Spleen (tissue), 11 donors: ENCODE measurements around the gene CIAO3. TPM values are rescaled to one million over a fixed set of nuclear protein-coding genes. Genes with fewer than 3 reads are reported as not detected.

ENCODE experiments used
- DNase-seq: peaks from one replicate; pipeline ENCODE4 v3.0.0-alpha.2; 2020
- H3K27ac ChIP-seq, 8 donors: fragments of 200-600 bp; sonication (generic) in 7 of 8; 1 replicate in 4 of 8; 2 replicates in 4 of 8; pipeline versions ENCODE4 v1.5.0 to v1.8.0; 2016 to 2021; ENCODE audit warnings: inconsistent platforms in 4 of 8, mild to moderate bottlenecking in 4 of 8, moderate library complexity in 1 of 8
- H3K27me3 ChIP-seq, 7 donors: fragments of 200-600 bp; sonication (generic) in 6 of 7; replicated peaks in 1 of 7; 1 replicate in 4 of 7; 2 replicates in 3 of 7; pipeline versions ENCODE4 v1.5.0 to v1.8.0; 2016 to 2021; ENCODE audit warnings: inconsistent platforms in 3 of 7, mild to moderate bottlenecking in 1 of 7
- H3K36me3 ChIP-seq, 6 donors: fragments of 200-600 bp; sonication (generic) in 5 of 6; 1 replicate in 4 of 6; 2 replicates in 2 of 6; pipeline versions ENCODE4 v1.5.0 to v1.8.0; 2016 to 2021; ENCODE audit warnings: inconsistent platforms in 2 of 6
- H3K4me1 ChIP-seq, 6 donors: fragments of 200-600 bp; sonication (generic) in 5 of 6; 1 replicate in 3 of 6; 2 replicates in 3 of 6; pipeline versions ENCODE4 v1.5.0 to v1.8.0; 2016 to 2021; ENCODE audit warnings: inconsistent platforms in 3 of 6
- H3K4me3 ChIP-seq, 8 donors: fragments of 200-600 bp; sonication (generic) in 7 of 8; 1 replicate in 4 of 8; 2 replicates in 4 of 8; pipeline versions ENCODE4 v1.5.0 to v1.8.0; 2016 to 2021; ENCODE audit warnings: inconsistent platforms in 4 of 8, mild to moderate bottlenecking in 4 of 8, moderate library complexity in 2 of 8
- H3K9me3 ChIP-seq, 8 donors: fragments of 200-600 bp; sonication (generic) in 7 of 8; 1 replicate in 4 of 8; 2 replicates in 4 of 8; pipeline versions ENCODE4 v1.5.0 to v1.8.0; 2016 to 2021; ENCODE audit warnings: inconsistent platforms in 4 of 8
- POLR2A ChIP-seq, 3 donors: fragments of 450-650 bp; IDR thresholded peaks; one replicate each; pipeline ENCODE4 v1.5.1; 2017; ENCODE audit warnings: antibody characterized with exemption in 3 of 3, mild to moderate bottlenecking in 1 of 3
- POLR2AphosphoS5 ChIP-seq, 3 donors: sonication (generic); formaldehyde crosslinking; IDR thresholded peaks; one replicate each; pipeline ENCODE4 v1.5.1; 2017; ENCODE audit warnings: antibody characterized with exemption in 3 of 3
- WGBS, 5 donors: extraction: QIAGEN DNeasy Blood & Tissue Kit in 3 of 5; methylation state at CpG; one replicate each; pipeline versions ENCODE4 v1.1.5 to v1.1.7; 2013 to 2018; 5-methylcytosine and 5-hydroxymethylcytosine counted together
- intact Hi-C: fragments of 100-400 bp; cut with DNase I; formaldehyde crosslinking; loops from one replicate; pipeline ENCODE4 v1.15.0; 2023; ENCODE audit warnings: low total_unique reads
- polyA plus RNA-seq, 3 donors: library from polyadenylated mRNA; stranded (reverse); fragments of 200-250 nt; gene quantifications; one replicate each; pipeline ENCODE4 v1.2.1, GENCODE V29; 2013
- total RNA-seq, 7 donors: library from RNA; depleted of rRNA in 3 of 7; stranded (reverse); fragments of >200 nt in 3 of 7; fragmentation: NEBNext Ultra II Directional in 4 of 7; extraction: Animal tissue kit (Norgen Biotek cat#: 25700) in 4 of 7; gene quantifications; one replicate each; pipeline versions ENCODE4 v1.1.0 to v1.2.1, GENCODE V29; 2016 to 2021
- TF ChIP-seq, protein P1 (sequence below), 11 experiments: fragments of 200-600 bp in 7 of 11; fragments of 450-650 bp in 4 of 11; sonication (generic) in 4 of 11; IDR thresholded peaks in 8 of 11; conservative IDR thresholded peaks in 3 of 11; 1 replicate in 7 of 11; 2 replicates in 4 of 11; pipeline versions ENCODE4 v1.4.0 to v1.8.0; 2016 to 2021; ENCODE audit warnings: antibody characterized with exemption in 11 of 11, inconsistent platforms in 4 of 11, mild to moderate bottlenecking in 1 of 11
- donor health status: healthy with polysubstance abuse.
- donor health status: DM: no; HTN: no; CAD: no; lungs with moderate emphysema.
- donor health status: DM: no; HTN: no; CAD: no.
- donor health status: Bipolar disorder and iron deficiency.
- donor health status: healthy.
- donor health status: DM: no; HTN: no; CAD: no.
- donor health status: DM: yes; HTN: yes; CAD: no.

The CIAO3 gene
- total and polyA plus RNA-seq, 10 donors, result 24.9 to 80.4 (median 39.4) TPM

DNA sequence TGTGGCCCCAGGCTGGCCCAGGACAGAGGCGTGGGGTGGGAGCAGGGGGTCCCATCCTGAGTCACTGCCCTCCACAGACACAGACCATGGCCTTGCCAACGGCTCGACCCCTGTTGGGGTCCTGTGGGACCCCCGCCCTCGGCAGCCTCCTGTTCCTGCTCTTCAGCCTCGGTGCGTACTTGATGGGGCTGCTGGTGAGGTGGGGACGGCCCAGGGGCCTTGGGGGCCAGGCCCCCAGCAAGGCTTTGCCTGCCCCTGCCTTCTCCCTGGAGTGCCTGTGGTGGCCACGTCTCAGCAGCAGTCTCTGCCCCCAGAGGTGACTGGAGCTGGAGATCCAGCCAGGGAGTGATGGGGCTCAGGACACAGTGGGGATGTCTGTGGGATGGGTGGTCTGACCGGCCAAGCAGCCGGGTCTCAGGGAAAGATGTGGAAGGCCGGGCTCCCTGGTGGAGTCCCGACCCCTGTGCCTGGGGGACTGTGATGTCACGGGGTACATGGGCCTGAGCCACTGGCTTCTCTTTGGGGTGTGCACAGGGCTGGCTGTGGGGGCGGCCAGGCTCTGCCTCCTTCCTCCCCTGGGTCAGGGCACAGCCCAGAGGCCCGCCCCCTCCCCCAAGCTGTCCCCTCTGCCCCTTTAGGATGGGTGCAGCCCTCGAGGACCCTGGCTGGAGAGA is 21.9 kb upstream of the CIAO3 start:
- no peak overlapping the region for H3K27ac ChIP-seq
- H3K4me1 ChIP-seq, result no peaks in the 10 kb centered on the region
- peaks cover 0 to 75% (median 14%) of the 10 kb centered on the region in 7 donors for H3K27me3 ChIP-seq
- no peaks in the 10 kb centered on the region for H3K36me3 ChIP-seq
- TF ChIP-seq POLR2AphosphoS5 (IDR thresholded peaks at IDR 0.05) (no peak), POLR2A (IDR thresholded peaks at IDR 0.05) (no peak)
- TF ChIP-seq, protein P1, sequence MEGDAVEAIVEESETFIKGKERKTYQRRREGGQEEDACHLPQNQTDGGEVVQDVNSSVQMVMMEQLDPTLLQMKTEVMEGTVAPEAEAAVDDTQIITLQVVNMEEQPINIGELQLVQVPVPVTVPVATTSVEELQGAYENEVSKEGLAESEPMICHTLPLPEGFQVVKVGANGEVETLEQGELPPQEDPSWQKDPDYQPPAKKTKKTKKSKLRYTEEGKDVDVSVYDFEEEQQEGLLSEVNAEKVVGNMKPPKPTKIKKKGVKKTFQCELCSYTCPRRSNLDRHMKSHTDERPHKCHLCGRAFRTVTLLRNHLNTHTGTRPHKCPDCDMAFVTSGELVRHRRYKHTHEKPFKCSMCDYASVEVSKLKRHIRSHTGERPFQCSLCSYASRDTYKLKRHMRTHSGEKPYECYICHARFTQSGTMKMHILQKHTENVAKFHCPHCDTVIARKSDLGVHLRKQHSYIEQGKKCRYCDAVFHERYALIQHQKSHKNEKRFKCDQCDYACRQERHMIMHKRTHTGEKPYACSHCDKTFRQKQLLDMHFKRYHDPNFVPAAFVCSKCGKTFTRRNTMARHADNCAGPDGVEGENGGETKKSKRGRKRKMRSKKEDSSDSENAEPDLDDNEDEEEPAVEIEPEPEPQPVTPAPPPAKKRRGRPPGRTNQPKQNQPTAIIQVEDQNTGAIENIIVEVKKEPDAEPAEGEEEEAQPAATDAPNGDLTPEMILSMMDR (IDR thresholded peaks at IDR 0.05 in 8 of 11, conservative IDR thresholded peaks at IDR 0.05 in 3 of 11), result no peak
- 67 to 83% (median 79%) methylated on average over 3 to 17 of the region's 17 CpGs for WGBS, 5 donors
- intact Hi-C loops, result no loop called here
- no peak for DNase-seq
- no peaks in the 10 kb centered on the region for H3K9me3 ChIP-seq
- H3K4me3 ChIP-seq, result no peak overlapping the region

DNA sequence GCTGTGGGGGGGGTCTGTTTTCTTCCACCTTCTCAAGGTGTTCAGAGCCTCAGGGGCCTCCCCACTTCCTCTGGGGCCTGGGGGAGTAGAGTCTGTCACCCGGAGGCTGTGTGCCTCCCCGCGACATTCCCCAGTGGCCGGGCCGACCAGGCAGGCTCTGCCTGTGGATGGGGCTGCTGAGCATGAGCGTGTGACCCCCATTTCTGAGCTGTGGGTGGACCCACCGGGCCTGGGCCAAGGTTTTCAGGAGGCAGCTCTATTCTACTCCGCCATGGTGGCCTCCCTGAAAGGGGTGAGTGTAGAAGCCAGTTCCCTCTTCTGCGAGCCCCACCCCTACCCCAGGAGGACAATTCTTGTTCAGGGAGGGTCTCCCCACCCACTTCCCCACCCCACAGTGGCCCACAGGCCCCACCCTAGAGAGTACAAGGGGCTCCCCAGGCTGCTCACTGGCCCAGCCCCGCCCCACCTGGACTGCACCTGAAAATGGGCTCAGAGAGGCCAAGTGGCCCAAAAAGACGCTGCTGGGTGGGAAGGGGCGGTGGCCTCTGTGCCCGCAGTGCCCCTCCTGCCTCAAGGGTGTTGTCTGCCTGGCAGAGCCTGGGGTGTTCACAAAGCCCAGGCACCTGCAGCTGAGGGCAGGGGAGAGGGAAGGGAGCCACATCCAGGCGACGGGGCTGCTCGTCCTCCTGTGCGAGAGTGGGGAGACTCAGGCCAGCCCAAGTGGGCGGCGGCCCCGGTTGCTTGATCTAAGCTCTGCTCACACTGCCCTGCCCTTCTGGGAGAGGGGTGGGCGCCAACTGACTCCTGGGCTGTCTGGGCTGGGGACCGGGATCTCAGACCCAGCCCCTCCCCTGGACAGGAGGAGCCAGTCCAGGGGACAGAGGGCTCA is 21.1 kb upstream of the CIAO3 start:
- intact Hi-C loops, result no loop called here
- H3K27me3 ChIP-seq, result peaks cover 0 to 71% (median 14%) of the 10 kb centered on the region in 7 donors
- H3K27ac ChIP-seq, result no peak overlapping the region
- DNase-seq, result no peak
- H3K9me3 ChIP-seq, result peaks cover 0 to under 1% (median 0%) of the 10 kb centered on the region in 8 donors
- no peak for TF ChIP-seq POLR2A (IDR thresholded peaks at IDR 0.05)
- no peak for TF ChIP-seq POLR2AphosphoS5 (IDR thresholded peaks at IDR 0.05)
- TF ChIP-seq, protein P1 (IDR thresholded peaks at IDR 0.05 in 8 of 11, conservative IDR thresholded peaks at IDR 0.05 in 3 of 11), result no peak
- no peaks in the 10 kb centered on the region for H3K4me1 ChIP-seq
- no peak overlapping the region for H3K4me3 ChIP-seq
- H3K36me3 ChIP-seq, result no peaks in the 10 kb centered on the region
- WGBS, 5 donors, result 74 to 91% (median 76%) methylated on average over 9 to 22 of the region's 22 CpGs

DNA sequence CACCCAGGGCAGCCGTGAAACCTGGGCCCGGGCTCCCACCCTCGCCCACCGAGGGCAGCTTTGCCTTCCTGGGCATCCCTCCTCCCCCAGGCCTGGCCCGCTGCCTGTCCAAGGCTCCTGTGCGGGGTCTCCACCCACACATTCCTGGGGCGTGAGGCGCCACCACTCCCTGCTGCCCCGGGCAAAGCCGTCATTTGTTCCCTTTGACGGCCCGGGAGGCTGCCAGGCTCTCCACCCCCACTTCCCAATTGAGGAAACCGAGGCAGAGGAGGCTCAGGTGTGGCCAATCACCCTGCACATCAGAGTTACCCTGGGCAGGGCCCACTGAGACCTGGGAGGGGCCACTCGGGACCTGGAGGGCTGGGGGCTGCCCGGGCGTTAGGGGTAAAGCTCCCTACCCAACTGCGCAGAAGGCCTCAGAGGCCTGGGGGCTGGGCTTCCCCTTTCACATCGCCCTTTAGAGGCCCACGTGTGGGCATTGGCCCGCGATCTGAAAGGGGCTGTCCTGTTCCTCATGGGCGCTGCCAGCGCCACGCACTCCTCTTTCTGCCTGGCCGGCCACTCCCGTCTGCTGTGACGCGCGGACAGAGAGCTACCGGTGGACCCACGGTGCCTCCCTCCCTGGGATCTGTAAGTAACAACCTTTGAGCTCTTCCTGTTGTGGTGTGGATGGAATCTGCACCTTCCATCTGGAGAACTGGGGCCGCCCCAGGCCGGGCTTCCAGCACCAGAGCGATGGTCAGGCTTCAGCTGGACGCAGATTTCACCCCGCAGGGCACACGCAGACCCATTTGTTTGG is 19.9 kb upstream of the CIAO3 start, which contains the start of gene MSLN:
Gene MSLN (plus strand): TSS at position 190 of the 799 bp plus-strand sequence. CDS start 1,947 bp downstream, outside the sequence.
- intact Hi-C loops, result no loop called here
- DNase-seq, result no peak
- TF ChIP-seq POLR2A (IDR thresholded peaks at IDR 0.05) (no peak), POLR2AphosphoS5 (IDR thresholded peaks at IDR 0.05) (no peak)
- TF ChIP-seq, protein P1 (IDR thresholded peaks at IDR 0.05 in 8 of 11, conservative IDR thresholded peaks at IDR 0.05 in 3 of 11), result no peak
- WGBS, 5 donors, result 76 to 85% (median 79%) methylated on average over 31 to 37 of the region's 37 CpGs
- Histone ChIP-seq H3K36me3 (no peaks in the 10 kb centered on the region), H3K9me3 (peaks cover 0 to 6% (median 0%) of the 10 kb centered on the region in 8 donors), H3K27ac (no peak within 1 kb of the TSS), H3K27me3 (peaks cover 0 to 63% (median 14%) of the 10 kb centered on the region in 7 donors), H3K4me3 (no peak within 1 kb of the TSS), H3K4me1 (no peaks in the 10 kb centered on the region)
